NCI-H69 (cell line): ENCODE data around the gene SHMT1.
"Not testable (repeated sequence)": the region's sequence is repeated elsewhere in the genome, so short reads cannot be mapped to it uniquely, and the experiment has no call there.

ENCODE experiments used
- DNase-seq: peaks from one replicate; lab custom pipeline; 2025; lab: John Stamatoyannopoulos, UW

Gene SHMT1

DNA sequence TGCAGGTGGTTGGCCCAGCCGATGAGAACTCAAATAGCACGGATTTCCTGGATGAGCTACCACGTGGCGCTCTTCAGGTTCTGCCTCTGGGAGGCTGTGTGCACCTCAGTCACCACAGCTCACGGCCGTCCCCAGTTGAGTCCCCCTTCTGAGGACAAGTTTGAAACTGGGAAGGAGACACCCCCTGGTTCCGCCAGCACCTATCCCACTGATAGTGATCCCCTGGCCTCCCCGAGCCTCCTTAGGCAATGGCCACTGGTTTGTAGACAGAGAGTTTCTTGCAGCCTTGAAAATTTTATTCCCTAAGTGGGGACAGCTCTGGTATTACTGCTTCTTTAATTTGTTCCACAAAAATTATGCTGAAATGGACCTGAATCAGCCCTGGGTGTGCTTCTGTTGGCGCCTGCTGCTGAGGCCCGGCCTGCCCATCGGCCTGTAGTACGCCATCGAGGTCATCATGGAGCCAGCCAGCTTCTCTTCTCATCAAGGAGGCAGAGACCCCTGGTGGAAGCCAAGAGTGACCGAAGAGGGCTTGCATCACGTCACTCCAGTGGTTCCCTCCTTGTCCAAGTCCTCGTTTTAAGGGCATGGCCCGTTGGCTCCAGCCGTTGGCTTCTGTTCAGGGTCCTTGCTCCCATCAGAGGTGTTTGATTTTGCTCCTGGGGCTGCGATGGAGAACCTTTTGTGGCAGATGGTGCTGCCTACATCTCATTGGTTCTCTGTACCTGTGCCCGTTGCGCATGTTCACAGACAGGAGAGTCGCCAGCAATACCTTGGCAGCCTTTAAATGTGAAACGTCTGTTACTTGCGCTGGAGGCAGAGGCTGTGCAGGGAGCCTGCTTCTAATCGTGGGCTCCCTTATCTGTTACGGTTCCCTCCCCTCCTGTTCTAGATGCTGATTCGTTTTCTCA is 39.0 kb downstream of the SHMT1 start:
- no peak for DNase-seq

DNA sequence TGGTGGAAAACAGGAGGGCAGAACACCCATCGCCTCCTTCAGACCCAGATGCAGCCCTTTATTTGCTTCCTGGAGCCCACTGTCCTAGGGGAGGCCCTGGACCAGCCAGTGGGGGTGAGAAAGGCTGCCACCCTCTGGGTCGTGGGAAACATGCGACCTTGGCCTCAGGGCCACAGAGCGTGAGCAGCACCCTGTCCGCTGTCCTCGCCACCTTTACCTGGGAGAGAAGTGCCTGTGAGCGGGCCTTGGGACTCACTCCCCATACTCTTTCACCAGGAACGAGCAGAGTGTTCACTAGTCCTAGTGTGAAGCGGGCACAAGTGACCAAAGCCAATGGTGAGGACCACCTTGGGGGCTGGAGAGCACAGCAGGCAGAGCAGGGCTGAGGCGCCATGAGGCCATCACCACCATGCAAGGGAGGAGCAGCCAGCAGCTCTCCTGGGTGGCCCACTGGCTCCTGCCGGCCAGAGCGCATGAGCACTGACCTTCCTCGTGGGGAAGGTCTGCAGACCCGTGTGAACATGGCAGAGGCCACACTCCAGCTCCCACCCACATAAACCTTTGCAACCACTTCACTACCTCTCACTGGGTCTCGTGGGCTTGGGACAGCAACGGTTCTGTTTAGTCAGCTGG is 39.7 kb downstream of the SHMT1 start:
- DNase-seq = no peak

DNA sequence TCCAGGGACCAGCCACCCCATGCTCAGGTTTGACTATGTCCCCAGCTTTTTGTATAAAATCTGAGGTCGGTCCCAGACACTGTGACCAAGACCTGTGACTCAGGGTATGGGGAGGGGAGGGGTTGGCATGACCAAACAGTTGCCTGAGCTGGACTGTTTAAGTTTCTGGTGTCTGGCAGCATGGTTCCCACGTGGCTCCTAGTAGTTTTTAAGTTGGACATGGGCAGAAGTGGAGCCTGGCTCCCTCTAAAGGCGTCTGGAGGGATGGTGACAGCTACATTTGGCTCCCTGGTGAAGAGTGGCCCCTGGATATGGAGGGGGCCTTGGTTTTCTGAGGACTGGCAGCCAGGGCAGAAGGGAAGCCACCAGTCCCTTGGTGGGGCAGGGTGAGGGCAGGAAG is 40.3 kb downstream of the SHMT1 start:
- DNase-seq = no peak

DNA sequence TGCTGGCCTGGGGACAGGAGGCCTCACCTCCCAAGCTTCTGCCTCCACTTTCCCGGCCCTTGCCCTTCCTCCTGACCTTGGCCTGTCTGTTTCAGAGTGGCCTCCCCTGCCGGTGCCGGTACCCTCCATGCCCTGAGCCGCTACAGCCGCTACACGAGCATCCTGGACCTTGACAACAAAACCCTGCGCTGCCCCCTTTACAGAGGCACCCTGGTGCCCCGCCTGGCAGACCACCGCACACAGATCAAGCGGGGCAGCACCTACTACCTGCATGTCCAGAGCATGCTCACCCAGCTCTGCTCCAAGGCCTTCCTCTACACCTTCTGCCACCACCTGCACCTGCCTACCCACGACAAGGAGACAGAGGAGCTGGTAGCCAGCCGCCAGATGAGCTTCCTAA is 40.8 kb downstream of the SHMT1 start:
- DNase-seq = no peak

DNA sequence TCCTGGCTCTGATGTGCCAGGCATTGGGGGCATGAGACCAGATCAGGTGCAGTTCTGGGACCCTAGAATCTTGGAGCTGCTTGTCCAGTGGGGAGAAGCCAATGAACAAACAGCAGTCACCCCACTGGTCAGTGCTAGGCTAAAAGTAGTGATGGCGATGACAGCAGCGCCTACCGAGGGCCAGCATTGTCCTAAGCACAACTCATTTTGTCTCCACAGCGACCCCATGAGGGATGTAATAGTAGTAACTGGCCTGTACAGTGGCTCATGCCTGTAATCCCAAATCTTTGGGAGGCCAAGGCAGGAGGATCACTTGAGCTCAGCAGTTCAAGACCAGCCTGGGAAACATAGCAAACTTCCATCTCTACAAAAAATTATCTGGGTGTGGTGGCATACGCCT is 42.0 kb downstream of the SHMT1 start:
- DNase-seq = no peak

DNA sequence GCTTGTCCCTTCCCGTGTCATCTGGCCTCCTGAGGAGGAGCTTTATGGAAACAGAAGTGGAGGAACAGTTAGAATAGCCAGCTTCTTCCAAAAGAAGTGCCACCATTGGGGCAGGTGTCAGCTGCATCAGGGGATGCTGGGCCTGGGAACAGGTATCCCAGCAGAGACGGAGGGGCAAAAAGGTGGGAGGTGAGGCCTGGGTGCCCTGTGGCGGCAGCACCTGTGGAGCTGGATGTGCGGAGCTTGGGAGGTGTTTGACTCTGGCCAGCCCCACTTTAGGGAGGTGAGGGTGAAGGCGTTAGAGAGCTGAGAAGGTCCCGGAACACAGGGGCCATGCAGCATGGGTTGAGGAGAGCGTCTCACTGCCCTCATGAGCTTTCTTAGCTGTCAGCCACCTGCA is 43.0 kb downstream of the SHMT1 start:
- DNase-seq = no peak

DNA sequence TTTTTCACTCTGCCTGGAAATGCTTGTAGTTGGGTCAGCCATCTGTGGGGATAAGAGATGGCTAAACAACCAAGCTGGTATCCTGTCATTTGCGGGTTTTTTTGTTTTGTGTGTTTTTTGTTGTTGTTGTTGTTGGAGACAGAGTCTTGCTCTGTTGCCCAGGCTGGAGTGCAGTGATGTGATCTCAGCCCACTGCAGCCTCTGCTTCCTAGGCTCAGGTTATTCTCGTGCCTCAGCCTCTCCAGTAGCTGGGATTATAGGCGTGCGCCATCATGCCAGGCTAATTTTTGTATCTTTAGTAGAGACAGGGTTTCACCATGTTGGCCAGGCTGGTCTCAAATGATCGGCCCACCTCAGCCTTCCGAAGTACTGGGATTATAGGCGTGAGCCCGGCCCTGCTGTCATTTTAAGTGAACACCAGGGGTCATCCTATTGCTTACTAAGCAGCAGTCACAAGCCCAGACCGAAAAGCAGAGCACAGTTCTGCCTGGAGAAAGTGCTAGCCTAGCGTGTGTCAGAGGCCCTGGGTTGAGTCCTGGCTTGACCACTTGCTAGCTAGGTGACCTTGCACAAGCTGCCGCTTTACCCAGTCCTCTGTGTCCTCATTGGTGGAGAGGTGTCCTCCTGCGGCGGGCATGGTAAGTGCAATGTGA is 43.6 kb downstream of the SHMT1 start:
- DNase-seq = peak; percentile 41

DNA sequence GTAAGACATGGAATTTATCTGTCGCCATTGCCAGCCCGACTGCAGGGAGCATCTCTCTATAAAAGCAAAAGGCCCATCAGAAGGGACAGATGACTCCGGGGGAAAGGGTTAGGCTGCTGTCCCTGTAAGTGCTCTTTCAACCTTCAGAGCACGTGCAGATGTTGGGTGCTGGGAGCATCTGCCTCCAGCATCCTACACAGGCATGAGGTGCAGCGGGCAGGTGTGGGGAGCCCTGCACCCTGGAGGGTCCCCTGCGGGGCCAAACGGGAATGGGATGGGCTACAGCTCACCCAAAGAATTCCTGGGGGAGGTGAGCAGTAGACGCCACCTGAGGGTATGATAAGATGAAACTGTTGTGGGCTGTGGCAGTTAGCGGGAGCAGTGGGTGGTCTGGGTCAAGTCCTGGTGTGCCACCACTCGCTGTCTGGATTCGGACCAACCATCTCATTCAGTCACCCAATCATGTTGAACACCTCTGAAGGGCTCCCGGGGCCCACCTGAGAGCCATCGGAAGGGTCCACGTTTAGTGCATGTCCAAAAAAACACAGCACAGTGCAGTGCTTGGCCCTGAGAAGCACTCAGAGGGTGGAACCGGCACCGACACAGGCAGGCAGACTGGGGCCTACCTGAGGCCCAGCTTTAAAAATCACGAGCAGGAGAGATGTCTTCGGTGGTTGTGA is 44.4 kb downstream of the SHMT1 start:
- no peak for DNase-seq

DNA sequence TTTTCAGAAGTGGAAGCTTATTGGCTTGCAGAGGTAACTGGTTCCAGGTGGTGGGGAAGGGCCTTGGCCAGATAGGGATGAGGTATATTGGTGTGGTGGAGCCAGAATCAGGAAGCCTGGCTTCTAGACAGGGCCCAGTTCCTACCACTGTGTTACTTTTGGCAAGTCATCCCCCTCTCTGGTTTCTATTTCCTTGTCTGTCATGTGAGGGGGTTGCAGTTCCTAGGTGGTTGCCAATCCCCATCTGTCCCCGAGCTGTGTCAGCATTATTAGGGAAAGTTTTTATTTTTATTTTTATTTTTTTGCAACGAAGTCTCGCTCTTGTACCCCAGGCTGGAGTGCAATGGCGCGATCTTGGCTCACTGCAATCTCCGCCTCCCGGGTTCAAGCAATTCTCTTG is 45.2 kb downstream of the SHMT1 start:
- DNase-seq = no peak

DNA sequence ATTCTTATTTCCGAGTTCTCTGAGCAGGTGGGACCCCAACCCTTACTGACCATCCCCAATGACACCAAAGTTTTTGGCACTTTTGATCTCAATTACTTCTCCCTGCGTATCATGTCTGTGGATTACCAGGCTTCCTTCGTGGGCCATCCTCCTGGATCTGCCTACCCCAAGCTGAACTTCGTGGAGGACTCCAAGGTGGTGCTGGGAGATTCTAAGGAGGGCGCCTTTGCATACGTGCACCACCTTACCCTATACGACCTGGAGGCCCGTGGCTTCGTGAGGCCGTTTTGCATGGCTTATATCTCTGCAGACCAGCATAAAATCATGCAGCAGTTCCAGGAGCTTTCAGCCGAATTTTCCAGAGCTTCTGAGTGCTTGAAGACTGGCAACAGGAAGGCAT is 47.4 kb downstream of the SHMT1 start:
- DNase-seq = no peak

DNA sequence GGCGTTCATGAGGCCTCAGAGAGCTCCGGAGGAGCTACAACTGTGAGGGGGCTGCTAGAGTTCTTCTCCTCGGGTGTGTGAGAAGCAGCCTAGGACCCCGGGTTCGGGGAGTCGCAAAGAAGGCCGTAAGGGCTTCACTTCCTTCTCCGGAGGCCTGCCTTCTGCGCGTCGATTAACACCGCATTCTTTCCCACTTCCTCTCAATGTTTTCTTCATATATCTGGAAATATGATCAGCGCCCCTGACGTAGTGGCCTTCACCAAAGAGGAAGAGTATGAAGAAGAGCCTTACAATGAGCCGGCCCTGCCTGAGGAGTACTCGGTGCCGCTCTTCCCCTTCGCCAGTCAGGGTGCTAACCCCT is 47.8 kb downstream of the SHMT1 start:
- DNase-seq = no peak

DNA sequence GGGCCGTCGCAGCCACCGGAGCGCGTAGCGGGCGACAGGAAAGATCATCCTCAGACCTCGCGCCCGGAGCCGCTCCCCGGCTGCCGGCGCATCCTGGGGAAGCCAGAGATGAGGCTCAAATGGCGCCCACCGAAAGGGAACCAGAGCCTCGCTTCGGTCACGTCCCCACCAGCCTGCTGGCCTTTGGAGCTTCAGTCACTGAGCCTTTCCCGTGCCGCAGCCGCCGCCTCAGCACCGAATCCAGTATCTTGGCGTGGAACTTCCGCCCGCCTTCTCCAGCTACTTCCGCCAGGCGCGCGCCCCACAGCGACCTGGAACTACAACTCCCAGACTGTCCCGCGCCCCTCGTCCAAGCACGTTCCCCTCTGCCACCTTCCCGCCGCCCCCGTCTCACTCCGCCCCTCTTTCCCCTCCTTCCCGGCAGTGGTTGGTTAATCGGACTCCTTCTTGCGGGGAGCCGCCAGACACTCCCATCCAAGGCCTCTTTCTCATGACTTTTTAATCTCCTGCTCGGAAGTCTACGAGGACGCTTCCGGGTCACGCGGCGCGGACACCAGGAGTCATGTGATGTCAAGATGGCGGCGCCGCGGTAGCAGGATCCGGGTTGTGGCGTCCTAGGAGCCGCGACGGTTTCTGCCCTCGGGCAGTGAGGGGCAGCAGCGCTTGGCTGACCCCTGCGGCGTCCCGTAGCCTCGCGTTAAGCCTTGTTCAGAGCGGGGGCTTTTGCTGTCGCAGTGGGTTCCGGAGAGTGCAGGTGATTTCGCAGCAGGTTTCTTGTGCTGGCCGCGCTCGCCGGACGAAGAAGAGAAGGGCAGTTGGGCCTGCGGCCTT is 48.4 kb downstream of the SHMT1 start, which contains the start of the genes SMCR8 and TOP3A:
Gene SMCR8, plus strand, starts transcription at position 563 of the 831 bp plus-strand sequence. CDS start 497 bp downstream, outside the sequence.
Gene TOP3A, minus strand, starts transcription at position 264 of the 831 bp plus-strand sequence. Its CDS starts 216 bp downstream, at position 48.
- peak; percentile 97 for DNase-seq

DNA sequence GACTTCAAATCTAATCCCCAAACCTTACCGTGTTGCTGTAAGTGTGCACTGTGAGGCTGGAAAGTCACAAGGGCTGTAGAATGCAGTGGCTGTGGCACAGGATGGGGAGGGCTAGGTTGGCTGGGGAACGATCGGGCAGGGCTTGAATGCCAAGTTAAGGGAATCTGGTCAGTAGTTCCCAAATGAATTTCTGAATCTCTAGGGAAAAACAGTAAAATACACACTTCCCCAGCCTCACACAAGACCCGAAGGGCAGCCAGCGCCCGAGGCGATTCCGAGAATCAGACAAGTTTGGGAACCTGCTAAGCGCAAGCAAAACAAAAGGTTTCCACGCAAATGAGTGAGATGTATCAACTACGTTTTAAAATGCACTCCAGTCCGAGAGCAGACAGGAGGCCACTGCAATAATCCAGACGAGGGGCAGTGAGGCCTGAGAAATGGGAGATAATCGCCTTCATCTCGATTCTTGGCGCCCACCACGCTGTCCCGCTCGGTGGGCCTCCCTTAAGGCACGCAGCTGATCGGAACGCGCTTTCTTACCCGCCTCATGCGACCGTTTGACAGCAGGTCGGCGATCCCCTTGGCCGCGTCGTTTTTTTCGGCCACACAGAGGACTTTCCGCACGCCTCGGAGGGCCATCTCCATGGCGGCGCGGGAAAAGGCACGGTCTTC is 49.2 kb downstream of the SHMT1 start:
- DNase-seq = peak; percentile 29

DNA sequence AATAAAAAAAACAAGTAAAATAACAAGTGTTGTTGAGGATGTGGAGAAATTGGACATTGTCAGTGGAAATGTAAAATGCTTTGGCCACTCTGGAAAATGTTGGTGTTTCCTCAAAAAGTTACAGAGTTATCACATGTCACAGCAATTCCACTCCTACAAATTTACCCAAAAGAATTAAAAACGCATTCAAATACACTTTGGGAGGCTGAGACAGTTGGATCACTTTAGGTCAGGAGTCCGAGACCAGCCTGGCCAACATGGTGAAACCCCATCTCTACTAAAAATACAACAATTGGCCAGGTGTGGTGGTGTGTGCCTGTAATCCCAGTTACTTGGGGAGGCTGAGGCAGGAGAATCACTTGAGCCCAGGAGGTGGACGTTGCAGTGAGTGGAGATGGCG is 54.1 kb downstream of the SHMT1 start:
- DNase-seq = no peak

DNA sequence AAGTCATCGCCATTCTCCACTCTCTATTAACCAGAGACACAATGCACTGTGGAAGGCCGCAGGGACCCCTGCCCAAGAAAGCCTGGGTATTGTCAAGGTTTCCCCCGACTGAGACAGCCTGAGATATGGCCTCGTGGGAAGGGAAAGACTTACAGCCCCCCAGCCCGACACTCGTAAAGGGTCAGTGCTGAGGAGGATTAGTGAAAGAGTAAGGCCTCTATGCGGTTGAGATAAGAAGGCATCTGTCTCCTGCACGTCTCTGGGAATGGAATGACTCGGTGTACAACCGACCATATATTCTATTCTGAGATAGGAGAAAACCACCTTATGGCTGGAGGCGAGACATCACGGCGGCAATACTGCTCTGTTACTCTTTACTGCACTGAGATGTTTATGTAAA is 60.1 kb downstream of the SHMT1 start:
- DNase-seq = not testable (repeated sequence)

DNA sequence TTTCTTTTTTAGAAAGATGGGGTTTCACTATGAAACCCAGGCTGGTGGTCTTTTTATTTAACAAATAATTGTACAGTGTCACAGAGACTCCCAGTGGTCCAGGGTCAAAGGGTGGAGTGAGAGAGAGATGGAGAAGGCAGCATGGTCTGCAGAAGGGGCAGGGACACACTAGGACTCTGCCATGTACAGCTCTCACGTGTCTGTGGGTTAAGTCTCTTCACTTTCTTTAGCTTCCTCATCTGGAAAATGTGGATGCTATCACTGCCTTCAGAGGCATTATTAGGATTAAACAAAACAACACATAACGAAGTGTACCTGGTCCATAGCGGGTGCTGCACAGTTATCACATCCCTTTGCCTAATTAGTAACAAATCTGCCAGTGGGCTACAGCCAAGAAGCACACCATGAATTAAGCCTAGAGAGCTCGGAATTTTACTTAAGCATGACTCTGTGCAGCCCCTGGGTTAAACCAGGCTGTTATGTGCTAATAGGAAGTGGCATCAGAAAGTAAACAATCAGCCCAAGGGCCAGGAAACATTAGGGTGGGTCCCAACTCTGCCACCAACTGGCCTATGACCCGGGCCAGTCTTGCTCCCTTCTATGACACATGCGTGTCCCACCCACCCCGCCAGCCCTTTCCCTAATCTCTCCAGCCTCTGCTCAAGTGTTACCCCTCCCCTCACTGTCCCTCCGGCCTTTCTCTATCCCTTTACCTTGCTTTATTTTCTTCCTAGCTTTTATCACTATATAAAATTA is 62.4 kb downstream of the SHMT1 start:
- no peak for DNase-seq

DNA sequence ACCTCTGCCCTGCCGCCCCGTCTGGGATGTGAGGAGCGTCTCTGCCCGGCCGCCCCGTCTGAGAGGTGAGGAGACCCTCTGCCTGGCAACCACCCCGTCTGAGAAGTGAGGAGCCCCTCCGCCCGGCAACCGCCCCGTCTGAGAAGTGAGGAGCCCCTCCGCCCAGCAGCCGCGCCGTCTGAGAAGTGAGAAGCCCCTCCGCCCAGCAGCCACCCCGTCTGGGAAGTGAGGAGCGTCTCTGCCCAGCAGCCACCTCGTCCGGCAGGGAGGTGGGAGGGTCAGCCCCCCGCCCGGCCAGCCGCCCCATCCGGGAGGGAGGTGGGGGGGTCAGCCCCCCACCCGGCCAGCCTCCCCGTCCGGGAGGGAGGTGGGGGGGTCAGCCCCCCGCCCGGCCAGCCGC is 65.3 kb downstream of the SHMT1 start:
- DNase-seq = not testable (repeated sequence)

DNA sequence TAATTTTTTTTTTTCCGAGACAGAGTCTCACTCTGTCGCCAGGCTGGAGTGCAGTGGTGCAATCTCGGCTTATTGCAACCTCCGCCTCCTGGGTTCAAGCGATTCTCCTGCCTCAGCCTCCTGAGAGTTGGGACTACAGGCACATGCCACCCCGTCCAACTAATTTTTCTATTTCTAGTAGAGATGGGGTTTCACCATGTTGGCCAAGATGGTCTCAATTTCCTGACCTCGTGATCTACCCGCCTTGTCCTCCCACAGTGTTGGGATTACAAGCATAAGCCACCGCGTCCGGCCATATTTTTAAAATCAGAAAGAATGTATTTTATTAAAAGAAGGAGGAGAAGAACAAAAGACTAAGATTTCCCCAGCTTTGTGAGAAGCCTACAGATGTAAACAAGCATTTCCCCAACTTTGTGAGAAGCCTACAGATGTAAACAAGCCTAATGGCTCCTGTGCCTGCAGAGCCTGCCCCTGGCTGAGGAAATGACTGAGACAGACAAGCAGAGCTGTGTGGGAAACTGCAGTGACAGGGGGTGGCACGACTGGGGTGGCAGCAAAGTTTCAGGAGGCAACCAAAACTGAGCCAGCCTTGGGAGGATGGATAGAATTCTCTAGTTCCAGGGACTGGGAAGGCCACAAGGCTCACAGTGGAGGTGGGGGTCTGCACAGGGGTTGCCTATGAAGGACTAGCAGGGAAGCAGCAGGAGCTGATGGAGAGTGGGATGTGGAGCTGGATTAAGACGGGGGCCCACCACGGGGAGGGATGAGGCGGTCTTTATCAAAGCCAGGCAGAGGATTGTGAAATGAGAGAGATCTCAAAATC is 71.4 kb downstream of the SHMT1 start:
- no peak for DNase-seq

DNA sequence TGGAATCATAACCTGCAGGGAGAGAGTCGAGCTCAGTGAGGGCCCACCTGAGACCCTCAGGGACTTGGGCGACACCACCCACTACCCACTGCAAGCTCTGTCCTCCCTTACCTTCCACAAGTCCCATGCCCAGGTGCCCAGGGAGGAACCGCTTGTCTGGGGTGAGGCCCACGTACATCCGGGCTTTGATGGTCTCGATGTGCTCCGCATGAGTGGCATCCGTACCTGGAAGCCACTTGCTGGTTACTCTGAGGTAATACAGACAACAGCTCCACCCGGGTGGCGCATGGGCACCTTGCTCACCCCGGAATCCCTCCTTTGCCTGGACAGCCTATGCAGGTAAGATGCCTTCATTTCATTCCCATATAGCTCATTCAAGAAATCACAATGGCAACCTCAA is 78.1 kb downstream of the SHMT1 start:
- no peak for DNase-seq
